ENCODE results near the gene HEYL. TPM values are rescaled to one million over a fixed set of nuclear protein-coding genes. Genes with fewer than 3 reads are reported as not detected.

The HEYL gene
- total RNA-seq, 1 experiment from 2014 or later, result 3.4 TPM

GRCh38 chr1:39683591-39684312 lies 44.3 kb upstream of the HEYL start:
- DNase-seq, result no peak
- no peak overlapping the region for H3K4me3 Mint-ChIP-seq (ENCODE audit: unreplicated experiment)
- no peaks in the 10 kb centered on the region for H3K27me3 ChIP-seq (replicated peaks; ENCODE audit: control insufficient read depth, insufficient read depth, low read length)
- no peaks in the 10 kb centered on the region for H3K36me3 Mint-ChIP-seq (ENCODE audit: insufficient read depth, unreplicated experiment)
- H3K4me1 ChIP-seq, result no peaks in the 10 kb centered on the region
- CTCF ChIA-PET, result no interaction called here
- POLR2A ChIA-PET, result no interaction called here
- no peaks in the 10 kb centered on the region for H3K36me3 ChIP-seq (ENCODE audit: control insufficient read depth, insufficient read depth, low read length)
- H3K4me3 ChIP-seq (ENCODE audit: low read depth, low read length), result no peak overlapping the region
- no peaks in the 10 kb centered on the region for H3K4me1 Mint-ChIP-seq (ENCODE audit: low read depth, unreplicated experiment)
- H3K27ac Mint-ChIP-seq (ENCODE audit: unreplicated experiment), result no peak overlapping the region
- BruUV-seq (replicated peaks), result no TSS peak
- H3K9me3 ChIP-seq, result no peaks in the 10 kb centered on the region
- intact Hi-C loops (cut with micrococcal nuclease; ENCODE audit: unreplicated experiment), result no loop called here
- H3K9me3 Mint-ChIP-seq (ENCODE audit: unreplicated experiment), result no peaks in the 10 kb centered on the region
- TF ChIP-seq, protein P1, sequence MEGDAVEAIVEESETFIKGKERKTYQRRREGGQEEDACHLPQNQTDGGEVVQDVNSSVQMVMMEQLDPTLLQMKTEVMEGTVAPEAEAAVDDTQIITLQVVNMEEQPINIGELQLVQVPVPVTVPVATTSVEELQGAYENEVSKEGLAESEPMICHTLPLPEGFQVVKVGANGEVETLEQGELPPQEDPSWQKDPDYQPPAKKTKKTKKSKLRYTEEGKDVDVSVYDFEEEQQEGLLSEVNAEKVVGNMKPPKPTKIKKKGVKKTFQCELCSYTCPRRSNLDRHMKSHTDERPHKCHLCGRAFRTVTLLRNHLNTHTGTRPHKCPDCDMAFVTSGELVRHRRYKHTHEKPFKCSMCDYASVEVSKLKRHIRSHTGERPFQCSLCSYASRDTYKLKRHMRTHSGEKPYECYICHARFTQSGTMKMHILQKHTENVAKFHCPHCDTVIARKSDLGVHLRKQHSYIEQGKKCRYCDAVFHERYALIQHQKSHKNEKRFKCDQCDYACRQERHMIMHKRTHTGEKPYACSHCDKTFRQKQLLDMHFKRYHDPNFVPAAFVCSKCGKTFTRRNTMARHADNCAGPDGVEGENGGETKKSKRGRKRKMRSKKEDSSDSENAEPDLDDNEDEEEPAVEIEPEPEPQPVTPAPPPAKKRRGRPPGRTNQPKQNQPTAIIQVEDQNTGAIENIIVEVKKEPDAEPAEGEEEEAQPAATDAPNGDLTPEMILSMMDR (IDR thresholded peaks at IDR 0.05; ENCODE audit: insufficient read depth in 1 of 2, low read depth in 1 of 2, low read length in 1 of 2, severe bottlenecking in 1 of 2, unreplicated experiment in 1 of 2), result no peak
- H3K27me3 Mint-ChIP-seq (ENCODE audit: insufficient read depth, unreplicated experiment), result peaks cover 11% of the 10 kb centered on the region

DNA sequence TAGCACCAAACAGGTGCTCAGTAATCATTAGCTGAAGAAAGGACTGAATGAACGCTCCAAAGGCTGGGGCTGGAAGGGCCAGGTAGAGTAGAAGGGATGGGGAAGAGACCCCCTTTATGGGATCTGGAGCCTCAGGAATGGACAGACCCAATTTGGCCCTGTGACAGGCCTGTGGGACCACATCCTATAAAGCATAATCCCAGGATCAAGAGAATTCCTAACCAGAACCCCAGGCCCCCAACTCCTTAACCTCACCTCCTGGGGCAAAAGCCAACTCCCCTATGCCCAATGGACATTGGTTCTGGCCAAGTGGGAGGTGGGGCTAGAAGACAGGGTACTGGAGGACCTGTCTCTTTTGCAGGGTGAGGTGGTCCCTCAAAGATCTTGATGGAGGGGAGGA lies 42.6 kb upstream of the HEYL start:
- TF ChIP-seq, protein P1 (IDR thresholded peaks at IDR 0.05; ENCODE audit: insufficient read depth in 1 of 2, low read depth in 1 of 2, low read length in 1 of 2, severe bottlenecking in 1 of 2, unreplicated experiment in 1 of 2), result no peak
- no peaks in the 10 kb centered on the region for H3K9me3 Mint-ChIP-seq (ENCODE audit: unreplicated experiment)
- H3K4me1 Mint-ChIP-seq (ENCODE audit: low read depth, unreplicated experiment), result no peaks in the 10 kb centered on the region
- H3K4me3 Mint-ChIP-seq (ENCODE audit: unreplicated experiment), result no peak overlapping the region
- Histone ChIP-seq H3K4me3 (ENCODE audit: low read depth, low read length) (no peak overlapping the region), H3K36me3 (ENCODE audit: control insufficient read depth, insufficient read depth, low read length) (no peaks in the 10 kb centered on the region), H3K4me1 (no peaks in the 10 kb centered on the region), H3K27me3 (replicated peaks; ENCODE audit: control insufficient read depth, insufficient read depth, low read length) (no peaks in the 10 kb centered on the region), H3K9me3 (no peaks in the 10 kb centered on the region)
- ChIA-PET CTCF (no interaction called here), POLR2A (no interaction called here)
- H3K27ac Mint-ChIP-seq (ENCODE audit: unreplicated experiment), result no peak overlapping the region
- no peaks in the 10 kb centered on the region for H3K36me3 Mint-ChIP-seq (ENCODE audit: insufficient read depth, unreplicated experiment)
- H3K27me3 Mint-ChIP-seq (ENCODE audit: insufficient read depth, unreplicated experiment), result peaks cover 8% of the 10 kb centered on the region
- DNase-seq, result no peak
- intact Hi-C loops (cut with micrococcal nuclease; ENCODE audit: unreplicated experiment), result no loop called here
- no TSS peak for BruUV-seq (replicated peaks)

- Histone ChIP-seq H3K27me3 (replicated peaks; ENCODE audit: control insufficient read depth, insufficient read depth, low read length) (no peaks in the 10 kb centered on the region), H3K9me3 (no peaks in the 10 kb centered on the region), H3K36me3 (ENCODE audit: control insufficient read depth, insufficient read depth, low read length) (no peaks in the 10 kb centered on the region), H3K4me3 (ENCODE audit: low read depth, low read length) (no peak overlapping the region), H3K4me1 (no peaks in the 10 kb centered on the region)
- no peak for DNase-seq
- ChIA-PET CTCF (no interaction called here), POLR2A (no interaction called here)
- Mint-ChIP-seq H3K27ac (ENCODE audit: unreplicated experiment) (no peak overlapping the region), H3K36me3 (ENCODE audit: insufficient read depth, unreplicated experiment) (no peaks in the 10 kb centered on the region), H3K27me3 (ENCODE audit: insufficient read depth, unreplicated experiment) (peaks cover 8% of the 10 kb centered on the region), H3K4me3 (ENCODE audit: unreplicated experiment) (no peak overlapping the region), H3K4me1 (ENCODE audit: low read depth, unreplicated experiment) (no peaks in the 10 kb centered on the region), H3K9me3 (ENCODE audit: unreplicated experiment) (no peaks in the 10 kb centered on the region)
- TF ChIP-seq, protein P1 (IDR thresholded peaks at IDR 0.05; ENCODE audit: insufficient read depth in 1 of 2, low read depth in 1 of 2, low read length in 1 of 2, severe bottlenecking in 1 of 2, unreplicated experiment in 1 of 2), result no peak
- no TSS peak for BruUV-seq (replicated peaks)
- intact Hi-C loops (cut with micrococcal nuclease; ENCODE audit: unreplicated experiment), result no loop called here
These were observed 41.9 kb upstream of the HEYL start for GRCh38 chr1:39681294-39681693.
